Activated CD4-positive, alpha-beta memory T cell treated with anti-CD3 and anti-CD28 coated beads for 36 hours (primary cell): ENCODE measurements around the gene SHROOM3. TPM values are rescaled to one million over a fixed set of nuclear protein-coding genes. Genes with fewer than 3 reads are reported as not detected.

Experiments used
- CTCF ChIA-PET: fragments of 350-600 bp; sonication (Branson Sonifier 250); formaldehyde crosslinking; loops from one replicate; lab custom pipeline; 2021; ENCODE audit warnings: antibody characterized with exemption, inconsistent platforms; lab: Charles Lee
- POLR2A ChIA-PET: fragments of 350-600 bp; sonication (Branson Sonifier 250); formaldehyde crosslinking; loops from one replicate; lab custom pipeline; 2021; ENCODE audit warnings: antibody characterized with exemption; lab: Charles Lee
- DNase-seq: peaks from one replicate; pipeline ENCODE4 v3.0.0-alpha.2; 2020
- H3K27ac Mint-ChIP-seq: one replicate; pipeline ENCODE4 v1.8.0; 2021; ENCODE audit warnings: mixed read lengths
- H3K27me3 Mint-ChIP-seq: one replicate; pipeline ENCODE4 v1.8.0; 2021; ENCODE audit warnings: mixed read lengths
- H3K36me3 Mint-ChIP-seq: one replicate; pipeline ENCODE4 v1.8.0; 2021; ENCODE audit warnings: mixed read lengths
- H3K4me1 Mint-ChIP-seq: one replicate; pipeline ENCODE4 v1.8.0; 2021; ENCODE audit warnings: low read depth, mixed read lengths
- H3K4me3 Mint-ChIP-seq: one replicate; pipeline ENCODE4 v1.8.0; 2021; ENCODE audit warnings: mild to moderate bottlenecking, mixed read lengths
- H3K9me3 Mint-ChIP-seq: one replicate; pipeline ENCODE4 v1.8.0; 2021; ENCODE audit warnings: mixed read lengths
- intact Hi-C: fragments of 100-400 bp; cut with micrococcal nuclease; formaldehyde crosslinking; loops from one replicate; pipeline ENCODE4 v1.15.1; 2023
- total RNA-seq, 2 experiments: library from RNA; stranded (reverse); gene quantifications; one replicate each; pipeline ENCODE4 v1.2.3, GENCODE V29; 2021

Gene SHROOM3
- total RNA-seq, 2 experiments from 2014 or later = not detected

DNA sequence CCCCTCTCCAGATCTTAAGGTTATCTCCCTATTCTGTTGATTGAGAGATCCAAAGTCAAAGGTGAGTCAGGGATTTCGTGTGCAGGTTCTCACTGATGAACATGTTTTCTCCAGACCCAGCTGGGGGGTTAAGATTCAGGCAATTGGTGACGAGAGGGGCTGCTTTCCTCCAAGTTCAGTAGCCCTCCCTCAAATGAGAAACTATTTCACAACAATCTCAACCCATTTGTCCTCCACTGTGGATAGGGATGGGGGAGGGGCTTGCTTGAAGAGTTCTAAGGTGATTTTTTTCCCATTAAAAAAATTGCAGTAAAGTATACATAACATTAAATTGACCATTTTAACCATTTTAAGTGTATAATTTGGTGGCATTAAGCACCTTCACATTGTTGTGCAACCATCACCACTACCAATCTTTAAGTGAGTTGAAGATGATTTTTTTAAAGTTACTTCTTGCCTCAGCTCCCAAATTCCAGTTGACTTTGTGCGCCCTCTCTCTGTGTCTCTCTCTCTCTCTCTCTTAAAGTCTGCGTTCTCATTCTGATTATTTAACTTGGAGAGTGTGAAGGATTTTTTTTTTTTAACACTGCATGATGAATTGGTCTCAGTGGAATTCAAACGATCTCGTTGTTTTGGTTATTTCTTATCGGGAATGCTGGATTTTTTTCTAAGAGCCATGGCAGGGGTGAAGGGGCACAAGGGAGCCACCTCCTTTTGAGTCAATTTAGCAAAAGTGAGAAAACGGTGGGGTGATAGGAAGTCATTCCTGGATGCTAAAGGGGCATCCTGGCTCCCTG lies 175.9 kb downstream of the SHROOM3 start:
- H3K4me1 Mint-ChIP-seq = no peaks in the 10 kb centered on the region
- no peak overlapping the region for H3K27ac Mint-ChIP-seq
- no peaks in the 10 kb centered on the region for H3K36me3 Mint-ChIP-seq
- CTCF ChIA-PET = no interaction called here
- intact Hi-C loops = no loop called here
- no peaks in the 10 kb centered on the region for H3K9me3 Mint-ChIP-seq
- no peak for DNase-seq
- POLR2A ChIA-PET = no interaction called here
- H3K4me3 Mint-ChIP-seq = no peak overlapping the region
- peaks cover 7% of the 10 kb centered on the region for H3K27me3 Mint-ChIP-seq

DNA sequence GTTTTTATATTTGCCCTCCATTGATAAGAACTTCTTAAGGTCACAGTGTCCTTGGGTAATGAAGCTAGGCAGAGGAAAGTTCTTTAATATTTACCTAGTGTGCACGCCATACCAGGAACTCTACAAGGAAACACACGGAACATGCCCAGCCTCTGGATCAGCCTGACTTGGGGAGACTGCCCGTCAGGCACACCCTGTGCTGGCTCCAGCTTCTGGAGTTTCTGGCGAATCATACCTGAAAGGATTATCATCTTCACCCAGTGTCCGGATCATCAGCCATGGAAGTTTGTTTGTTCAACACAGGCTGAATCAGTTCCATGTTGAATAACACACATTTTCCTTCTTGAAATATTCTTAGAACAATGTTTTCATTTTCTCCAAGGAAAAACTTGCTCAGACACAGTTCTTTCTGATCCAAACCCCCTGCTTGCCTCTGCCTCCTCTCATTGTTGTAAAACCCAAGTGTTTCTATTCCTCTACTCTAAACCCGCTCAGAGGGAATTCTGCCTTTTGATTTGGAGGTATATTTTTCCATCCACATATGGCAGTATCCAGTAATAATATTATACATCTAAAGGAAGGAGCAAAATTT lies 176.7 kb downstream of the SHROOM3 start:
- POLR2A ChIA-PET = no interaction called here
- no peaks in the 10 kb centered on the region for H3K36me3 Mint-ChIP-seq
- H3K9me3 Mint-ChIP-seq = no peaks in the 10 kb centered on the region
- CTCF ChIA-PET = no interaction called here
- H3K4me1 Mint-ChIP-seq = no peaks in the 10 kb centered on the region
- DNase-seq = no peak
- peaks cover 10% of the 10 kb centered on the region for H3K27me3 Mint-ChIP-seq
- H3K27ac Mint-ChIP-seq = no peak overlapping the region
- no peak overlapping the region for H3K4me3 Mint-ChIP-seq
- intact Hi-C loops = no loop called here

DNA sequence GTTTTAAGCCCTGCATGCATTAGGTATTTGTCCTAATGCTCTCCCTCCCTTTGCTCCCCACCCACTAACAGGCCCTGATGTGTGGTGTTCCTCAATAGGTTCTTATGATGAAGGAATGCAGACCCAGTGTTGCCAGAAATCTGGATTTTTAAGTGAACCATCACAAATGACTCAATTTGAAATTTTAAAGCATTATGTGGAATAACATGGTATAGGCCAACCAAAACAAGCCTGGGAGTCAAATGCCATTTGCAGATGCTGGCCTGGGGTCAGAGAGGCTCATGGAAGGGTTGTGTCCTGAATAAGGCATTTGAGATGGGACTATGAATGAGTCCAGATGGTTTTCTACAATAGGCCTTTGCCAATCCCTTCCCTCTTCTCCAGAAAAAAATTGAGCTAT lies 179.6 kb downstream of the SHROOM3 start:
- Mint-ChIP-seq H3K4me3 (no peak overlapping the region), H3K27me3 (peaks cover 13% of the 10 kb centered on the region), H3K4me1 (no peaks in the 10 kb centered on the region), H3K36me3 (no peaks in the 10 kb centered on the region), H3K27ac (no peak overlapping the region), H3K9me3 (no peaks in the 10 kb centered on the region)
- no peak for DNase-seq
- intact Hi-C loops = no loop called here
- POLR2A ChIA-PET = no interaction called here
- CTCF ChIA-PET = no interaction called here

DNA sequence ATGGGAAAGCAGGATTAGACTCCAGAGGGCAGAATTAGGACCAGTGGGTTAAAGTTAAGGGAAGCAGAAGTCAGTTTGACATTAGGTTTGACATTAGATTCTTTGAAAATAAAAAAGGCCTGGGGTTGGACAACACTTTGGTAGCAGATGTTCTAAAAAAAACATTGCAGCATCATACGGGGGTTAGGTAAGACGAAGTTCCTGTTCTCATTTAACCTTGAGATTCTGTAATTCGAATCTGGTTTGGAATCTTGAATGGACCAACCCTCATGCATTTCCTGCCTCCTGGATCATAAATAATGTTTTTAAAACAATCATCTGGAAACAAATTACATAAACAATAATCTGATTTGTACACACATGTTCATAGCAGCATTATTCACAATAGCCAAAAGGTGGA lies 181.0 kb downstream of the SHROOM3 start:
- CTCF ChIA-PET = no interaction called here
- Mint-ChIP-seq H3K27ac (no peak overlapping the region), H3K27me3 (peaks cover 20% of the 10 kb centered on the region), H3K36me3 (no peaks in the 10 kb centered on the region), H3K4me1 (no peaks in the 10 kb centered on the region), H3K9me3 (no peaks in the 10 kb centered on the region), H3K4me3 (no peak overlapping the region)
- intact Hi-C loops = no loop called here
- POLR2A ChIA-PET = no interaction called here
- no peak for DNase-seq

DNA sequence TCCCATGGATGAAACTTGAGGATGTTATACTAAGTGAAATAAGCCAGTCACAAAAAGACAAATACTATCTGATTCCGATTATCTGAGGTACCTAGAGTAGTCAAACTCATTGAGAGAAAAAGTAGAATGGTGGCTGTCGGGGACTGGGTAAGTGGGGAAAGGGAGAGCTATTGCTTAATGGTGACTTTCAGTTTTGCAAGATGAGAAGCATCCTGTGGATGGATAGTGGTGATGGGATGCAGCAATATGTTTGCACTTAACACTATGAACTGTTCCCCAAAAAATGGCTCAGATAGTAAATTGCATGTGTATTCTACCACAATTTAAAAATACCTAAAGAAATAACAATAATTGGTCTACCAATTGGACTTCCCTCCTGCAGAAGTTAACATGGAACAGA lies 181.5 kb downstream of the SHROOM3 start:
- peaks cover 20% of the 10 kb centered on the region for H3K27me3 Mint-ChIP-seq
- H3K4me1 Mint-ChIP-seq = no peaks in the 10 kb centered on the region
- POLR2A ChIA-PET = no interaction called here
- H3K4me3 Mint-ChIP-seq = no peak overlapping the region
- H3K27ac Mint-ChIP-seq = no peak overlapping the region
- intact Hi-C loops = no loop called here
- H3K36me3 Mint-ChIP-seq = no peaks in the 10 kb centered on the region
- DNase-seq = no peak
- CTCF ChIA-PET = no interaction called here
- H3K9me3 Mint-ChIP-seq = no peaks in the 10 kb centered on the region

DNA sequence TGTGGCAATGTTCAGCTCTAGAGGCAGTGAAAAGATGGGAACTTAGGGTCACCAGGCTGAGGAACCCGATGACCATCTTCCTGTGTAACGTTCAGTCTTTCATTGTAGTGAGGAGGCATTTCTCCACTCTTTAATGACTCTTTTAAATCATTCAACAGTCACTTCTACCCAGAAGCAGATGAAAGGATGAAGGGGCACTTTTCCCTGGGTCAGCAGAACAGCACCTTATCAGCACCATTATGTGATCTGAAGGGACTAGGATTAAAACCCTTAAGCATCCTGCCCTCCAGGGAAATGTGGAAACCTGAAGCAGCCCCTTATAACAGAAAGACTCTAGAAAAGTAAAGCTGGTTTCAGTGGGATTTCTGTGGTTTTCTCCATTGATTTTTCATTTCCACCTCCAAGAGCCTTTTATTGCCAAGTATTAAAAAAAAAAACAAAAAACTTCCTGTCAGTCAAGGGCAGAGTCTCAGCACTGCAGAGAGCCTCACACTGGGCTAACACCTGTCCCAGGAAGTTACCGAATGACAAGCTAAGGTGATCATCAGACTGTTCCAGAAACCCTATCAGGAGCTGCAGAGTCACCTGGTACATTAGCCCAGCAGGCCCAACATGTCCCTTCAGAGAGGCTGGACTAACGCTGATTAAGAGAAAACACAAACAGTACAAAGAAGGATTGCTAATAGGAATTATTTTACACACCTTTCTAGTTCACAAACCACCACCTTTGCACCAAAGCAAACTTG lies 185.9 kb downstream of the SHROOM3 start:
- Mint-ChIP-seq H3K27ac (no peak overlapping the region), H3K4me1 (no peaks in the 10 kb centered on the region), H3K4me3 (no peak overlapping the region), H3K36me3 (no peaks in the 10 kb centered on the region), H3K27me3 (peaks cover 32% of the 10 kb centered on the region), H3K9me3 (no peaks in the 10 kb centered on the region)
- no peak for DNase-seq
- ChIA-PET CTCF (no interaction called here), POLR2A (no interaction called here)
- intact Hi-C loops = no loop called here

DNA sequence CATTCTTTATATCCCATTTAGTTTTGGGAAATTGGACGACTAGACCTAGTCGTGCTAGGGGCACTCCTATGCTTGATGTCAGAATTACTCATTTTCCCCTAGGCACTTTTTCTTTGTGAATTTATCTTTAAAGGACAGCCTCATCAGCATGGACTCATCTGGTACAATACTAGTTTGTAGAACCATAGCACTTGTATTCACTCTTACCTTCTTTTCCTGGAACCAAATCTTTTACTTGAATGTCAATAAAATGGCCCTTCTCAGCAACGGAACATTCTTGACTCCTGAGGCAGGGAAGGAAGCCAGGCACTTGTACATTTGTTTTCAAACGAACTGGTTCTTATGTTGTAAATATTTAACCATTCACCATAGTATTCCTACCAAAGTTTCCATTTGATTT lies 187.1 kb downstream of the SHROOM3 start:
- Mint-ChIP-seq H3K27ac (no peak overlapping the region), H3K27me3 (peaks cover 32% of the 10 kb centered on the region), H3K9me3 (no peaks in the 10 kb centered on the region), H3K4me1 (no peaks in the 10 kb centered on the region), H3K4me3 (no peak overlapping the region), H3K36me3 (no peaks in the 10 kb centered on the region)
- intact Hi-C loops = no loop called here
- ChIA-PET POLR2A (no interaction called here), CTCF (no interaction called here)
- DNase-seq = no peak

DNA sequence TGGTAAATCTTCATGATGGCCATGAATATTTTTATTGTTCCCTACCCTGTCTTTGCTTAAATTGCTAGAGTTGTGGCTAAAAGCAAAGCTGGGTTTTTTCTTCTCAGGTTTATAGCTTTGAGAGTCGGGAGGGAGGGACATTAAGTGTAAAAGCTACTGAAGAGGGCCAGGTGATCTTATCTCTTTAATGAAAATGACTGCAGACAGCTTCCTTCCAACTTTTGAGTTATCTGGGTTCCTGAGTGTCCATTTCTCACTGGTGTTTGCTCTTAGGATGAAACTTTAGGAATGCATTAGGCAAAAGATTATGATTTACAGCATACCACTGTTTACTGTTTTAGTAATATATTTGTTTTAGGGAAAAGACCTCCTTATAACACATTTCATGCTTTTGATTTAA lies 187.7 kb downstream of the SHROOM3 start:
- POLR2A ChIA-PET = no interaction called here
- no peak for DNase-seq
- Mint-ChIP-seq H3K4me3 (no peak overlapping the region), H3K36me3 (no peaks in the 10 kb centered on the region), H3K27ac (no peak overlapping the region), H3K9me3 (no peaks in the 10 kb centered on the region), H3K27me3 (peaks cover 32% of the 10 kb centered on the region), H3K4me1 (no peaks in the 10 kb centered on the region)
- intact Hi-C loops = no loop called here
- CTCF ChIA-PET = no interaction called here

DNA sequence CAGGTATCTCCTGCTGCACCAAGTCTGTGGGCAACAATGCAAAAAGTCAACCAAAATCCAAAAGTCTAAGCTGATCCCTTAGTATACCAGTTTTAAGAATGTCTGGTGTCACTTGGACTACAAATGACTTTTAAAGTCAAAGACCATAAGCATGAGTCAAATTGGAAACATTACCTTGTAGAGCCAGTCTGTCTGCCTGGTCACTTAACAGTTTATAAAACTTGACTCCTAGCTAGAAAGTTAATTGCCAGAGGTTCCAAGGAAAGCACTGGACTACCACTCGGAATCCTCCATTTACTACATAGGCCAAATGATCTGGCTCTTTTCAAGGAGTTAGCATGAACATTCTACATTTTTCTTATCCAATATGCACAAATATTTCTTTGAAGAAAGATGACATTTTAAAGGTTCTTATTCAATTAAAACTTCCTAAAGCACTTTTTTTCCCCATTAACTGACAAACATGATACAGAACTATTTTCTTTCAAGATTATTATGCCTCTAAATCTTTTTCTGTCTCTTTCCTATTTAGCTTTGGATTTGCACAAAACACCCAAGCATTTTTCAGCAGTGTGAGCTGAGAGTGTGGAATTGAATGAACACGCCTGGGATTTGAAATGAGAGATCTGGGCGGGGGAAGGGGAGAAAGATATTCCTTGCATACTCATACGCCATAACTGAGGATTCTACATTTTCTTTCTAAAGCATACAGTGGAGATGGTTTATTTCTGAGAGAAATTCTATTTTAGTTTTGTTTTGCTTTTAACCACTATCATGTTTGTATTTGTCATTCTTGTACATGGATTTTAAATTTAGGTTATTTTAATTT lies 188.4 kb downstream of the SHROOM3 start:
- CTCF ChIA-PET = no interaction called here

DNA sequence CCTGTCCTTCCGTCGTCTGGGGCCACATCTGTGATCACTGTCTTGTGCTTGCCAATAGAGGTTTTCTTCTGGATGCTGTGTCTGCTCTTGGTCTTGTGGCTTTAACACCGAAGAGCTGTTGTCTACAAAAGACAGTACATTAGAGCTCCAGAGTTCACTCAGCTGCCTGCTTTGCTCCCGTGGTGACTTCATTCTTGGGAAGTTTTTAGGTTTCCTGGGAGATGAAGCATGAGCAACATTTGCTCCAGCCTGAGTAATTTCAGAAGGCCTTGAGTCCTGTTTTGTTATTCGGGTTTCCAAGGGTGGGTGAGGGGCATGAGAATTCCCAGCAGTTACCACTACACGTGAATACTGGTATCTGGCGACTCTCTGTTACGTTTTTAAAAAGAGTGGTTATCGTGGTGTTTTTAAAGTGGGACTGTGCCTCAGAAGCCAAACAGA lies 189.2 kb downstream of the SHROOM3 start:
- H3K27ac Mint-ChIP-seq = no peak overlapping the region
- H3K36me3 Mint-ChIP-seq = no peaks in the 10 kb centered on the region
- peak; percentile 13 for DNase-seq
- no peaks in the 10 kb centered on the region for H3K4me1 Mint-ChIP-seq
- peaks cover 34% of the 10 kb centered on the region for H3K27me3 Mint-ChIP-seq
- ChIA-PET CTCF (no interaction called here), POLR2A (no interaction called here)
- H3K9me3 Mint-ChIP-seq = no peaks in the 10 kb centered on the region
- H3K4me3 Mint-ChIP-seq = no peak overlapping the region
- intact Hi-C loops = no loop called here

More for the DNA sequence above, 188.4 kb downstream of the SHROOM3 start:
- H3K27ac Mint-ChIP-seq = no peak overlapping the region
- no peak overlapping the region for H3K4me3 Mint-ChIP-seq
- POLR2A ChIA-PET = no interaction called here
- H3K4me1 Mint-ChIP-seq = no peaks in the 10 kb centered on the region
- intact Hi-C loops = no loop called here
- no peak for DNase-seq
- peaks cover 32% of the 10 kb centered on the region for H3K27me3 Mint-ChIP-seq
- H3K36me3 Mint-ChIP-seq = no peaks in the 10 kb centered on the region
- H3K9me3 Mint-ChIP-seq = no peaks in the 10 kb centered on the region

DNA sequence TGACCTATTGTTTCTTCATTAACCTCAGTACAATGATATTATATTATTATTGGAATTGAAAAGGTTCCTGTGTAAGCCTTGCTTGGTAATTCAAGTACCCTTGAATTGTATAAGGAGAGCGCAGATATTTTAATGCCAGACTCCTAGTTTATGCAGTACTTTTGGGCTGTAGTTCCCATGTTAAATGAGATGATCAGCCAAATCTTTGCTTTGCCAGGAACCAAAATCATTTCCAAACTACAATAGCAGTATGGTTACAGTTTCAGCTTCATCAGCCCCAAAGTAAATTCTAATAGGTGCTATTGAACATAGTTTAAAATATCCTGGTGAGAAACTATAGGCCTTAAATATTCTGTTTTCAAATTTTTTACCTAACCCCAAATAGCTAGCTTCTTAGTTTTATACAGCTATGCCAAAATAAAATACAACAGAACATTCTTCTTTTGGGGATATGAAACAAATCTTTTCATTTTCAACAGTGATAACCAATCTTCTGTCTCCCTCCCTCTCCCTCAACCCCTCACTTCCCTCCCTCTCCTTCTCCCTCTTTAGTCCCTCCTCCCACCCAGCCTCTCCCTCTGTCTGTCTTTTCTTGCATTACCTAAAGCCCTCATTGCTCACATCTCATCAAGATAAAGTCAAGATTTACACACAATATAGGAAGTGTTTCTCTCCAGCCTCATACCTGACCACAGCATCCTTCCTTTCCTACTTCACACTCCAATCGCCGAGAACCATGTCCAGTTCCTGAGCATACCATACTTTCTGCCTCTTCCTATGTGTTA lies 190.1 kb downstream of the SHROOM3 start:
- ChIA-PET CTCF (no interaction called here), POLR2A (no interaction called here)
- H3K9me3 Mint-ChIP-seq = no peaks in the 10 kb centered on the region
- H3K27ac Mint-ChIP-seq = no peak overlapping the region
- no peak overlapping the region for H3K4me3 Mint-ChIP-seq
- no peaks in the 10 kb centered on the region for H3K4me1 Mint-ChIP-seq
- H3K36me3 Mint-ChIP-seq = no peaks in the 10 kb centered on the region
- DNase-seq = no peak
- H3K27me3 Mint-ChIP-seq = peaks cover 38% of the 10 kb centered on the region
- intact Hi-C loops = no loop called here
